Fibroblast of lung (primary cell): Measurements from ENCODE around the gene COL15A1.

Source experiments
- CTCF ChIP-seq, 2 donors: IDR thresholded peaks in 1 of 2; conservative IDR thresholded peaks in 1 of 2; 1 replicate in 1 of 2; 2 replicates in 1 of 2; pipeline ENCODE4 v1.5.1; 2011 to 2012; ENCODE audit warnings: low read length in 2 of 2, control low read depth in 1 of 2, inconsistent platforms in 1 of 2, low read depth in 1 of 2, mild to moderate bottlenecking in 1 of 2
- EZH2 ChIP-seq: IDR thresholded peaks from 2 replicates; pipeline ENCODE4 v1.5.1; 2012; ENCODE audit warnings: low read length, control low read depth, mild to moderate bottlenecking; ENCODE audit errors: missing control alignments

- TF ChIP-seq CTCF (conservative IDR thresholded peaks at IDR 0.05 in 1 of 2, IDR thresholded peaks at IDR 0.05 in 1 of 2; ENCODE audit: low read depth in 1 of 2, low read length in 2 of 2) (no peak), EZH2 (no peak)
These were observed 22.0 kb upstream of the COL15A1 start for GRCh38 chr9:98921732-98922131.
